GM23338 (cell line): ENCODE results near the gene UGDH. TPM values are rescaled to one million over a fixed set of nuclear protein-coding genes. Genes with fewer than 3 reads are reported as not detected.

Experiments
- ATAC-seq: fragments of 200-7000 bp; cut with Tn5 transposase; 3 replicates; pipeline ENCODE4 v1.9.1; 2020
- DNase-seq: peaks from one replicate; pipeline ENCODE4 v3.0.0-alpha.2; 2015; ENCODE audit warnings: low spot score
- H2AFZ ChIP-seq: fragments of 200-600 bp; sonication (generic); 2 replicates; pipeline ENCODE4 v1.8.0; 2016; ENCODE audit warnings: antibody characterized with exemption, mild to moderate bottlenecking, moderate library complexity
- H3F3A ChIP-seq: fragments of 200-600 bp; sonication (generic); replicated peaks from 2 replicates; pipeline ENCODE4 v1.8.0; 2017; ENCODE audit warnings: antibody characterized with exemption, mixed run types, low read depth
- H3K27ac ChIP-seq: fragments of 200-600 bp; sonication (generic); 2 replicates; pipeline ENCODE4 v1.6.1; 2016; ENCODE audit warnings: low read depth
- H3K27me3 ChIP-seq: fragments of 200-600 bp; sonication (generic); 2 replicates; pipeline ENCODE4 v1.8.0; 2016; ENCODE audit warnings: mild to moderate bottlenecking, mixed run types, moderate library complexity; ENCODE audit not compliant: insufficient read depth
- H3K36me3 ChIP-seq: fragments of 200-600 bp; sonication (generic); 2 replicates; pipeline ENCODE4 v1.8.0; 2016; ENCODE audit warnings: mild to moderate bottlenecking; ENCODE audit not compliant: insufficient read depth
- H3K4me1 ChIP-seq: fragments of 200-600 bp; sonication (generic); 2 replicates; pipeline ENCODE4 v1.8.0; 2016; ENCODE audit warnings: mild to moderate bottlenecking, moderate library complexity; ENCODE audit not compliant: insufficient read depth
- H3K4me2 ChIP-seq: fragments of 200-600 bp; sonication (generic); 2 replicates; pipeline ENCODE4 v1.7.1; 2017; ENCODE audit warnings: mixed run types
- H3K4me3 ChIP-seq: fragments of 200-600 bp; sonication (generic); 2 replicates; pipeline ENCODE4 v1.6.1; 2016; ENCODE audit warnings: mixed run types
- H3K79me2 ChIP-seq: fragments of 200-600 bp; sonication (generic); replicated peaks from 2 replicates; pipeline ENCODE4 v1.8.0; 2017; ENCODE audit warnings: mild to moderate bottlenecking; ENCODE audit not compliant: insufficient read depth
- H3K9me2 ChIP-seq: fragments of 200-600 bp; sonication (generic); 2 replicates; pipeline ENCODE4 v1.8.0; 2017; ENCODE audit not compliant: insufficient read depth
- H4K20me1 ChIP-seq: fragments of 200-600 bp; sonication (generic); replicated peaks from 2 replicates; pipeline ENCODE4 v1.8.0; 2017; ENCODE audit warnings: mild to moderate bottlenecking; ENCODE audit not compliant: insufficient read depth
- H3K27ac Mint-ChIP-seq: 2 replicates; pipeline ENCODE4 v1.8.0; 2020; ENCODE audit warnings: inconsistent platforms, mild to moderate bottlenecking, moderate library complexity, mixed read lengths
- H3K27me3 Mint-ChIP-seq: 3 replicates; pipeline ENCODE4 v1.8.0; 2022; ENCODE audit warnings: low read depth, mild to moderate bottlenecking, moderate library complexity, mixed read lengths, inconsistent platforms; ENCODE audit not compliant: insufficient read depth, poor library complexity
- H3K36me3 Mint-ChIP-seq: 3 replicates; pipeline ENCODE4 v1.8.0; 2021; ENCODE audit warnings: low read depth, mild to moderate bottlenecking, inconsistent platforms, moderate library complexity, mixed read lengths
- H3K4me1 Mint-ChIP-seq: 3 replicates; pipeline ENCODE4 v1.8.0; 2020; ENCODE audit warnings: mild to moderate bottlenecking, inconsistent platforms, mixed read lengths
- H3K4me3 Mint-ChIP-seq: 3 replicates; pipeline ENCODE4 v1.8.0; 2021; ENCODE audit warnings: moderate library complexity, mild to moderate bottlenecking, inconsistent platforms, mixed read lengths
- H3K9me3 Mint-ChIP-seq: 3 replicates; pipeline ENCODE4 v1.8.0; 2020; ENCODE audit warnings: moderate library complexity, mild to moderate bottlenecking, inconsistent platforms, mixed read lengths
- CREB1 ChIP-seq: fragments of 250-450 bp; sonication (Bioruptor Pico); IDR thresholded peaks from 2 replicates; pipeline ENCODE4 v1.5.0; 2020; ENCODE audit warnings: low read depth, mild to moderate bottlenecking, moderate library complexity
- EZH2 ChIP-seq: fragments of 200-600 bp; sonication (generic); IDR thresholded peaks from one replicate; pipeline ENCODE4 v1.8.0; 2017; ENCODE audit warnings: antibody characterized with exemption, mild to moderate bottlenecking, low read depth; ENCODE audit not compliant: unreplicated experiment
- EZH2phosphoT487 ChIP-seq: fragments of 200-600 bp; sonication (generic); IDR thresholded peaks from one replicate; pipeline ENCODE4 v1.8.1; 2018; ENCODE audit warnings: antibody characterized with exemption; ENCODE audit not compliant: unreplicated experiment
- JUNB ChIP-seq: IDR thresholded peaks from one replicate; pipeline ENCODE4 v1.6.1; 2016; ENCODE audit warnings: antibody characterized with exemption; ENCODE audit not compliant: unreplicated experiment
- NANOG ChIP-seq: IDR thresholded peaks from 2 replicates; pipeline ENCODE4 v1.6.1; 2016; ENCODE audit warnings: antibody characterized with exemption, borderline replicate concordance
- POLR2AphosphoS5 ChIP-seq: IDR thresholded peaks from 2 replicates; pipeline ENCODE4 v1.6.1; 2016; ENCODE audit warnings: antibody characterized with exemption, low read depth
- polyA plus RNA-seq: library from polyadenylated mRNA; unstranded; fragments of >200 nt; fragmentation: Nextera tagmentation; extraction: Ambion mirVana; gene quantifications from 2 replicates; pipeline ENCODE4 v1.2.1, GENCODE V29; 2016
- total RNA-seq: library from RNA; depleted of rRNA; stranded (reverse); fragments of >200 nt; shearing (Covaris generic); gene quantifications from 2 replicates; pipeline ENCODE4 v1.2.3, GENCODE V29; 2014
- TF ChIP-seq, protein P1 (sequence below), 2 experiments: fragments of 200-600 bp in 1 of 2; sonication (generic) in 1 of 2; conservative IDR thresholded peaks; 2 replicates each; pipeline versions ENCODE4 v1.5.1 to v1.6.1; 2016 to 2017; ENCODE audit warnings: antibody characterized with exemption in 2 of 2, low read depth in 2 of 2, mild to moderate bottlenecking in 2 of 2, moderate library complexity in 1 of 2
- TF ChIP-seq, protein P2 (sequence below): IDR thresholded peaks from one replicate; pipeline ENCODE4 v1.6.1; 2018; ENCODE audit warnings: antibody characterized with exemption; ENCODE audit not compliant: unreplicated experiment

UGDH gene
- total and polyA plus RNA-seq, 2 experiments from 2014 or later, result 48.9 to 81.3 TPM

DNA sequence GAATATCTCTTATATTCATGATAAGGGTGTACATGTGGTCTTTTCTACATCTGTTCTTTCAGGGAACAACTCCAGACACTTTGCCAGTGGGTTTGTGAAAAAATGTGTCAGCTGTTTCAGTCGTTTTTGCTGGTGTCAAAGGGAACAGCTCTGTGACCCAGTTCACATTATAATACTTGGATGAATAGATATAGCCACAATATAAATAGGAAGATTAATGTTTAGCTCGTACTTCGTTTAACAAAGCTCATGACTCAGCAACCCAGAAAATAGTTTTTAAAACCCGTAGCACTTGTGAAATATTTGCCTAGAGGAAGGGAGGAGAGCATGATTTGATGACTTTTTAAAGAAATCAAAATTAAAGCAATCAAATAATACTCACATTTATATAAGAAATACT is 60.5 kb downstream of the UGDH start:
- H3K27ac ChIP-seq, result no peak overlapping the region
- H3K4me1 ChIP-seq, result no peaks in the 10 kb centered on the region
- H3K4me2 ChIP-seq, result no peak overlapping the region
- H3K4me1 Mint-ChIP-seq, result no peaks in the 10 kb centered on the region
- no peak overlapping the region for H3K4me3 Mint-ChIP-seq
- H3F3A ChIP-seq, result no peaks in the 10 kb centered on the region
- H3K9me3 Mint-ChIP-seq, result no peaks in the 10 kb centered on the region
- no peak for ATAC-seq
- H3K36me3 Mint-ChIP-seq, result peaks cover 58% of the 10 kb centered on the region
- TF ChIP-seq POLR2AphosphoS5, result no peak
- TF ChIP-seq, protein P1, sequence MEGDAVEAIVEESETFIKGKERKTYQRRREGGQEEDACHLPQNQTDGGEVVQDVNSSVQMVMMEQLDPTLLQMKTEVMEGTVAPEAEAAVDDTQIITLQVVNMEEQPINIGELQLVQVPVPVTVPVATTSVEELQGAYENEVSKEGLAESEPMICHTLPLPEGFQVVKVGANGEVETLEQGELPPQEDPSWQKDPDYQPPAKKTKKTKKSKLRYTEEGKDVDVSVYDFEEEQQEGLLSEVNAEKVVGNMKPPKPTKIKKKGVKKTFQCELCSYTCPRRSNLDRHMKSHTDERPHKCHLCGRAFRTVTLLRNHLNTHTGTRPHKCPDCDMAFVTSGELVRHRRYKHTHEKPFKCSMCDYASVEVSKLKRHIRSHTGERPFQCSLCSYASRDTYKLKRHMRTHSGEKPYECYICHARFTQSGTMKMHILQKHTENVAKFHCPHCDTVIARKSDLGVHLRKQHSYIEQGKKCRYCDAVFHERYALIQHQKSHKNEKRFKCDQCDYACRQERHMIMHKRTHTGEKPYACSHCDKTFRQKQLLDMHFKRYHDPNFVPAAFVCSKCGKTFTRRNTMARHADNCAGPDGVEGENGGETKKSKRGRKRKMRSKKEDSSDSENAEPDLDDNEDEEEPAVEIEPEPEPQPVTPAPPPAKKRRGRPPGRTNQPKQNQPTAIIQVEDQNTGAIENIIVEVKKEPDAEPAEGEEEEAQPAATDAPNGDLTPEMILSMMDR (conservative IDR thresholded peaks at IDR 0.05; ENCODE audit: low read depth in 2 of 2), result no peak
- TF ChIP-seq JUNB, result no peak
- TF ChIP-seq, protein P2, sequence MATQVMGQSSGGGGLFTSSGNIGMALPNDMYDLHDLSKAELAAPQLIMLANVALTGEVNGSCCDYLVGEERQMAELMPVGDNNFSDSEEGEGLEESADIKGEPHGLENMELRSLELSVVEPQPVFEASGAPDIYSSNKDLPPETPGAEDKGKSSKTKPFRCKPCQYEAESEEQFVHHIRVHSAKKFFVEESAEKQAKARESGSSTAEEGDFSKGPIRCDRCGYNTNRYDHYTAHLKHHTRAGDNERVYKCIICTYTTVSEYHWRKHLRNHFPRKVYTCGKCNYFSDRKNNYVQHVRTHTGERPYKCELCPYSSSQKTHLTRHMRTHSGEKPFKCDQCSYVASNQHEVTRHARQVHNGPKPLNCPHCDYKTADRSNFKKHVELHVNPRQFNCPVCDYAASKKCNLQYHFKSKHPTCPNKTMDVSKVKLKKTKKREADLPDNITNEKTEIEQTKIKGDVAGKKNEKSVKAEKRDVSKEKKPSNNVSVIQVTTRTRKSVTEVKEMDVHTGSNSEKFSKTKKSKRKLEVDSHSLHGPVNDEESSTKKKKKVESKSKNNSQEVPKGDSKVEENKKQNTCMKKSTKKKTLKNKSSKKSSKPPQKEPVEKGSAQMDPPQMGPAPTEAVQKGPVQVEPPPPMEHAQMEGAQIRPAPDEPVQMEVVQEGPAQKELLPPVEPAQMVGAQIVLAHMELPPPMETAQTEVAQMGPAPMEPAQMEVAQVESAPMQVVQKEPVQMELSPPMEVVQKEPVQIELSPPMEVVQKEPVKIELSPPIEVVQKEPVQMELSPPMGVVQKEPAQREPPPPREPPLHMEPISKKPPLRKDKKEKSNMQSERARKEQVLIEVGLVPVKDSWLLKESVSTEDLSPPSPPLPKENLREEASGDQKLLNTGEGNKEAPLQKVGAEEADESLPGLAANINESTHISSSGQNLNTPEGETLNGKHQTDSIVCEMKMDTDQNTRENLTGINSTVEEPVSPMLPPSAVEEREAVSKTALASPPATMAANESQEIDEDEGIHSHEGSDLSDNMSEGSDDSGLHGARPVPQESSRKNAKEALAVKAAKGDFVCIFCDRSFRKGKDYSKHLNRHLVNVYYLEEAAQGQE, result no peak
- no peak for TF ChIP-seq EZH2phosphoT487
- TF ChIP-seq NANOG, result no peak
- no peak for TF ChIP-seq EZH2
- peaks cover 32% of the 10 kb centered on the region for H3K36me3 ChIP-seq
- peaks cover 2% of the 10 kb centered on the region for H3K27me3 Mint-ChIP-seq
- DNase-seq, result no peak
- H3K79me2 ChIP-seq, result no peaks in the 10 kb centered on the region
- H4K20me1 ChIP-seq, result no peaks in the 10 kb centered on the region
- no peaks in the 10 kb centered on the region for H3K9me2 ChIP-seq
- H3K4me3 ChIP-seq, result no peak overlapping the region
- H2AFZ ChIP-seq, result no peak overlapping the region
- no peaks in the 10 kb centered on the region for H3K27me3 ChIP-seq
- no peak overlapping the region for H3K27ac Mint-ChIP-seq

DNA sequence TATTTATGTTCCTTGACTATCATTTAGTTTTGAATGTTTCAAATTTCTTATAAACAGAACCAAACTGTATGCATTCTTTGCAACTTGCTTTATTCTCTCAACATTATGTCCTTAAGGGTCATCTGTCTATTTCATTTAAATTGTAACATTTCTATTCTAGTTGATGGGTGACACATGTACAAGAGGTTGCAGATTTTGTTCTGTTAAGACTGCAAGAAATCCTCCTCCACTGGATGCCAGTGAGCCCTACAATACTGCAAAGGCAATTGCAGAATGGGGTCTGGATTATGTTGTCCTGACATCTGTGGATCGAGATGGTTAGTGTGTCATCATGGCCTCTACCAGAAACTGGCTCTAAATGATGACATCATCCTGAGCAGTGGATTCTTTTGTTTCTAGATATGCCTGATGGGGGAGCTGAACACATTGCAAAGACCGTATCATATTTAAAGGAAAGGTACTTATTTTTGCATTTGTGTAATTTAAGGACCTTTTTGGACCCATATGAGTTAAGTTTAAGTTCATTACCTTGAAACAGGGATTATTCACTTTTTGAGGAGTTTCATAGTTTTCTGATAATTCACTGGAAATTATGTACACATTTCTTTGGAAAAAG is 62.2 kb downstream of the UGDH start:
- H3K4me2 ChIP-seq, result no peak overlapping the region
- Mint-ChIP-seq H3K4me1 (no peaks in the 10 kb centered on the region; the same call in 2 of the 3 replicates), H3K27ac (no peak overlapping the region), H3K27me3 (no peaks in the 10 kb centered on the region), H3K36me3 (peaks cover 54% of the 10 kb centered on the region), H3K9me3 (no peaks in the 10 kb centered on the region), H3K4me3 (no peak overlapping the region)
- no peaks in the 10 kb centered on the region for H4K20me1 ChIP-seq
- H3K4me3 ChIP-seq, result no peak overlapping the region
- H3K27me3 ChIP-seq, result no peaks in the 10 kb centered on the region
- H3K79me2 ChIP-seq, result no peaks in the 10 kb centered on the region; the same call in 1 of the 2 replicates
- H3K9me2 ChIP-seq, result no peaks in the 10 kb centered on the region
- H3K4me1 ChIP-seq, result no peaks in the 10 kb centered on the region
- H3F3A ChIP-seq, result no peaks in the 10 kb centered on the region
- no peak overlapping the region for H2AFZ ChIP-seq
- H3K36me3 ChIP-seq, result peaks cover 34% of the 10 kb centered on the region
- no peak overlapping the region for H3K27ac ChIP-seq
- ATAC-seq, result no peak
- no peak for DNase-seq
- TF ChIP-seq CREB1 (CRISPR knock-in tag) (no peak), EZH2 (no peak), POLR2AphosphoS5 (no peak)
- TF ChIP-seq, protein P1 (conservative IDR thresholded peaks at IDR 0.05; ENCODE audit: low read depth in 2 of 2), result no peak
